K562 (cell line): ENCODE data around the gene CUX1.

Experiments
- JUNB ChIP-seq: fragments of 450-650 bp; formaldehyde crosslinking; conservative IDR thresholded peaks from 2 replicates; pipeline ENCODE4 v1.4.0; 2020; ENCODE audit warnings: mild to moderate bottlenecking
- POLR2A ChIP-seq: fragments of 450-650 bp; conservative IDR thresholded peaks from 2 replicates; pipeline ENCODE4 v1.6.1; 2016

DNA sequence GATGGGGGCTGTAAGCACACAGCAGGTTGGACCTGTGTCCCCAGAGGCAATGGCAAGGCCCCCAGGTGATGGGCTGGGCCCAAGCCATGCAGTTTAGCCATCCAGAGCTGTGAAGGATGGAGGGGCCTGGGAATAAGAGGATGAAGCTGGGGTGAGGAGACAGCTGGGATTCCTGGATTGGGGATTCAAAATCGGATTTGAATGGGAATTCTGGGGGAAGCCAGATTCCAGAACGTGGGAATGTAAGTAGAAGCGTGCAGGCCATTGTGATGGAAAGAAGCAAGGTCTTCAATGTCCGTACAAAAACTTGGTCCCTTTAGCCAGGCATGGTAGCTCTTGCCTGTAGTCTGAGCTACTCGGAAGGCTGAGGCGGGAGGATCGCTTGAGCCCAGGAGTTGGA lies 479.1 kb downstream of the CUX1 start:
- TF ChIP-seq JUNB (CRISPR knock-in tag), result no peak
- no peak for TF ChIP-seq POLR2A
